Measurements from ENCODE around the gene HDGFL3.
"Not testable (repeated sequence)": the region's sequence is repeated elsewhere in the genome, so short reads cannot be mapped to it uniquely, and the experiment has no call there.

The HDGFL3 gene

DNA sequence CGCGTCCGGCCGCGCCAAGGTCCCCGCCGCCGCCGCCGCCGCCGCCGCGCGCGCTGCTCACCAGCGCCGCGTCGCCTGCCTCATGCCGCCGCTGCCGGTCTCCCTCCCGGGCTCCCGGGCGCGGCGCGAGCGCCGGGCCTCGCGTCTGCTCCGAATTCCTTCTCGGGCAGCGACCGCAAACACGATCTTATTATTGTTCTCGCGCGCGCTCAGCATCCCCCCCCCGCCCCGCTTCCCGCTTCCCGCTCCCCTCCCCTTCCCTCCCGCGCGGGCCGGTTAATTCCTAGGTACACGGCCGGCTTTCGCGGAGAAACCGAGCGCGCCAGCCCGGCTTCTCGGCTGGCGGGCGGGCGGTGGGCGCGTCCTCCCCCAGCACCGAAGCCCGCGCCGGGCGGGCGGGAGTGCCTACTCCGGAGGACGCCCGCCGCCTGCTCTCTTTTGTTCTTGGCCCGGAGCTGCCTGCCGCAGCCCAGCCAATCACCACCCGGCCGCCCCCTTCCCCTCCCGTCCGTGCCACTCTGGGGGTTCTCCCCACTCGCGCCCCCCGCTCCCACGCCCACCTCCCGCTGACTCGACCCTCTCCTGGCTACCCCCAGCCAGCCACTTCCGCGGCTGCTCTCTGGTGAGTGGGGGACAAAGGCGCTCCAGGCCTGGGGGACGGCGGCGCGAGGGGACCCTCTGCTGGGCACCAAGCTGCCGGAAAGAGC lies at the start of gene HDGFL3:
HDGFL3 (minus strand) TSS at position 164 of the 707 bp plus-strand sequence. CDS start 409 bp downstream, outside the sequence.
- DNase-seq: no peak

DNA sequence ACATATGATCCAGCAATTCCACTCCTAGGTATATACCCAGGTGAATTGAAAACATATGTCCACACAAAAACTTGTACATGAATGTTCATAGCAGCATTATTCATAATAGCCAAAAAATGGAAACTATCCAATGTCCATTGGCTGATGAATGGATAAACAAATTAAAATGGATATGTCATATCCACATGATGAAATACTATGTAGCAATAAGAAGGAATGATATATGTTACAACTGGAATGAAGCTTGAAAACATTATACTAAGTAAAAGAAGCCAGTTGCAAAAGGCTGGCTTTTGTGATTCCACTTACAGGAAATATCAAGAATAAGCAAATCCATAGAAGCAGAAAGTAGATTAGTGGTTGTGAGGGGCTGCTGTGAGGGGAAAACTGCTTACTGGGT lies 43.2 kb upstream of the HDGFL3 start:
- no peak for DNase-seq

DNA sequence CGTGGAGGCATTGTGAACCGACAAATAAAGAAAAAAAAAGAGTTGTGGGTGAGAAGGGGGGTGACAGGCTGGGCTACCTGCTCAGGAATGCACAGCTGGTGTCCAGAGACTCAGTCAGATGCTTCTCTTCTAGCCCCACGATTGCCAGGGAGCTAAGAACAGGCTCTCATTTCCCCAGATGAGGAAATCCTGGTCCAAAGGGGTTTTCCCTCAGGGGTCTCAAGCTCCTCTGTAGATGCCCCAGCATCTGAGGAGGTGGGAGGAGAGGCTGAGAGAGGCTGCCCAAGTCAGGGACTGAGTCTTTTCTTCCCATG lies 41.4 kb upstream of the HDGFL3 start:
- no peak for DNase-seq

DNA sequence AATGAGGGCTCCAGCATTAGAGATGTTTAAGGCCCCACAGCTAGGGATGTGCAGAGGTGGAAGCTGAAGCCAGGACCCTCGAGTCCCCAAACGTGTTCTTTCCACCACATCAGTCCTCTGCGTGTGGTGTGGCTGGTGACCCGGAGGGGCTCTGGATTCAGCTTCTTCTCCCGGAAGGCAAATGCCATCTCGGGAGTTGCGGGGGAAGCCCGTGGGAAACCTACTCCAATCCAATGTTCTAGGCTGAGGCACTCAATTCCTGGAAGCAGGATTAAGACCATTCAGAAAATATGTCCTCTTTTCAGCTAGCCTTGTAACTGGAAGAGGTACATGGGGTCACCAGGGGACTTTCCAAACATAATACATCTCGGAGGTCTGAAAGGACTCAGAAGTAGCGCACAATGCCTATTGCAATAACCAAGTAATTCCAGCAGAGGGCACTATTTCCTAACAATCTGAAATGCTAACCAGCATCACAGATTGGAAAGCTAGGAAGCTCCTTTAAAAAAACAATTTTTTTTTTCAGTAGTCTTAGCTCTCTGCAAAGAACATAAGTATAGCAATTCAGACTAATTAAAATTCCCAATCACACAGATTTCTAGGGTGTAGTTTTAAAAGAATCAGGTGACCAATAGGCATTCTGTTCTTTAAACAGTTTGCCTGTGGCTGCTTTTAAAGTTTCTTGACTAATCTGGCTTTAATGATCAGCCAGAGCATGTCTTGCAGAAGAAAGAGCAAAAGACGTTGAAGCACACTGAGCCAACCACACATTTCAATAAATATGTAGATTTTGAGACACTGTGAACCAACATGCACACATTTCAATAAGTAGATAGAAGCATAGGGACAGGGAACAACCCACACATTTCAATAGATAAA lies 40.8 kb upstream of the HDGFL3 start:
- peak; percentile 77 for DNase-seq

DNA sequence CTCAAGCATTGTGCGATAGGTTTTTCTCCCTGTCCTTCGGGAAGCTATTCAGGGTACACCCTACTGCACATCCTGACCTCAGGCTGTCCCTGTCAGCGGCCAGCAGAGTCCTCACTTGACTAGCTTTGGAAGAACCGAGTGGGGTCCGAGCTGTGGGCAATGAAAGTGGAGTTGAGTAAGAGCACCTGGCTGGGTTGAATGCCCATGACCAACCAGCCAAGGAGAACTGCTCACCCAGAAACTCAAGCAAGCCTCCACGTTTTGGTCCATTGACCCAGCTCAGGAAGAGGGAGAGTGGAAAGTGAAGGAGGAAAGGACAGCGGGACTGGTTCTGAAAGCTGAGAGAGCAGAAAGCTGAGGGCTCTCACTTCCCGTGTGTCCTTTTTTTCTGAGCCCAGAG lies 36.0 kb upstream of the HDGFL3 start:
- DNase-seq: no peak

DNA sequence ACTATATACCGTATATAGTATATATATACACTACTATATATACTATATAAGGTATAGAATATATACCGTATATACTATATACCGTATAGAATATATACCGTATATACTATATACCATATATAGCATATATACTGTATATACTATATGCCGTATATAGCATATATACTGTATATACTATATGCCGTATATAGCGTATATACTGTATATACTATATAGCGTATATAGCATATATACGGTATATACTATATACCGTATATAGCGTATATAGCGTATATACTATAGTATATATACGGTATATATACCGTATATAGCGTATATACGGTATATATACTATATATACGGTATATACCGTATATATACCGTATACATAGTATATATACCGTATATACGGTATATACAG lies 22.6 kb upstream of the HDGFL3 start:
- no peak for DNase-seq

DNA sequence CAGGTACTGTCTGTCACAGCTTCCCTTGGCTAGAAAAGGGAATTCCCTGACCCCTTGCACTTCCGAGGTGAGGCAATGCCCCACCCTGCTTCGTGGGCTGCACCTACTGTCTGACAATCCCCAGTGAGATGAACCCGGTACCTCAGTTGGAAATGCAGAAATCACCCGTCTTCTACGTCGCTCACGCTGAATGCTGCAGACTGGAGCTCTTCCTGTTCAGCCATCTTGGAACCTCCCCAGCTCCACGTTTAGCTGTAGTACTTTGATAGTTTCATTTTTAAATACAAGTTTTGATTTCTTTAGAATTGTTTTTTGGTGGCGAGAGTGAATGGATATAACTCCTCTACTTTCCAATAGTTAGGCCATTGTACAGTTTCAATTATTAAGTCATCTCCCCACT lies 17.8 kb upstream of the HDGFL3 start:
- DNase-seq: no peak

DNA sequence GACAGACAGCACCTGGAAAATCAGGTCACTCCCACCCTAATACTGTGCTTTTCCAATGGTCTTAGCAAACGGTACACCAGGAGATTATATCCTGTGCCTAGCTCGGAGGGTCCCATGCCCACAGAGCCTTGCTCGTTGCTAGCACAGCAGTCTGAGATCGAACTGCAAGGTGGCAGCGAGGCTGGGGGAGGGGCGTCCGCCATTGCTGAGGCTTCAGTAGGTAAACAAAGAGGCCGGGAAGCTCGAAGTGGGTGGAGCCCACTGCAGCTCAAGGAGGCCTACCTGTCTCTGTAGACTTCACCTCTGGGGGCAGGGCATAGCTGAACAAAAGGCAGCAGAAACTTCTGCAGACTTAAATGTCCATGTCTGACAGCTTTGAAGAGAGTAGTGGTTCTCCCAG lies 14.2 kb upstream of the HDGFL3 start:
- not testable (repeated sequence) for DNase-seq

DNA sequence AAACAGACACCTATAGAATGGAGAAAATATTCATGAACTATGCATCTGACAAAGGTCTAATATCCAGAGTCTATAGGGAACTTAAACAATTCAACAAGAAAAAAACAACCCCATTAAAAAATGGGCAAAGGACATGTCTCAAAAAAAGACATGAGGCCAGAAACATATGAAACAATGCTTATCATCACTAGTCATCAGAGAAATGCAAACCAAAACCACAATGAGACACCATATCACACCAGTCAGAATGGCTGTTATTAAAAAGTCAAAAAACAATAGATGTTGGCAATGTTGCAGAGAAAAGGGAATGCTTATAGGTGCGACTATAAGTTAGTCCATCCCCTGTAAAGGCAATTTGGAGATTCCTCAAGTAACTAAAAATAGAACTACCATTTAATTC lies 11.4 kb upstream of the HDGFL3 start:
- DNase-seq: no peak

DNA sequence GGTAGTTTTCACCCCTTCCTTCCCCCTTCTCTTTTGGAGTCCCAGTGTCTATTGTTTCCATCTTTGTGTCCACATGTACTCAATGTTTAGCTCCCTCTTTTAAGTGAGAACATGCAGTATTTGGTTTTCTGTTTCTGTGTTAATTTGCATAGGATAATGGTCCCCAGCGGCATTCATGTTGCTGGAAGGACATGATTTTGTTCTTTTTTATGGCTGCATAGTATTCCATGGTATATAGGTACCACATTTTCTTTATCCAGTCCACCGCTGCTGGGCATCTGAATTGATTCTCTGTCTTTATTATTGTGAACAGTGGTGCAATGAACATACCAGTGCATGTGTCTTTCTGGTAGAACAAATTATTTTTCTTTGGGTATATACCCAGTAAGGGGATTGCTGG lies 7.7 kb upstream of the HDGFL3 start:
- no peak for DNase-seq

DNA sequence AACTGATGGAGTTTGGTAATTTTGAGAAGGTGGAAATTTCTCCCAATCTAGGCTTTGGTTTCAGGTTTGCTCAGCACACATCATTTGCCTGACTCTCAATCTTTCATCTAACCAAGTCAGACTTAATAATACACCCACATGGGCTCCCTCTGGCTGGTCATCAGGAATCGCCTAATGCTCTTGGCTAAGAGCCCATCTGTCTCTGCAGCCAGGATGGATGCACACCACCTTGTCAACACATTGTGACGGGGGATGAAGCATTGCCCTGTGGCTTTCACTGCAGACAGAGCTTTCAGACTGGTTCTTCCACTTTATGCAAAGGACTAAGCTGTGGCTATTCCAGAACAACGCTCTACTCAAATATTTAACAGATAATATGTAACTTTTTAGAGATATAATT lies 3.0 kb upstream of the HDGFL3 start:
- no peak for DNase-seq

DNA sequence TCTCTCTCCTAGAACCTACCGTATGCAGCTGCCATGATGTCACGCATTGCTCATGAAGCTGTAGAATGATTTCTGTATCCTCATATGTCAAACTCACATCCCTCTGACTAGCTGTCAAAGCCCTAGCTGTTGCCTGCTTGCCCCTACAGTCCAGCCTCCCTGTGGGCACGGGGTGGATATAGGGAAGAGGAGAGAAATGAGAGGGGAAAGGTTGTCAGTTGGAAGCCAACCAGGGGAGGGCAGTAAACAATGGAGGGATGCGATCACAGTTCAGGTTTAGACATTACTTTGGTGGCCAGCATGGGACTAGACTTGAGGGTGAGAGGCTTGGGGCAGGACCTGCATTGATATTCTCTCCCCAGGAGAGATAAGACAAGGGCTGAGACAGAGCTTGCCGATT lies 1.7 kb upstream of the HDGFL3 start:
- no peak for DNase-seq

DNA sequence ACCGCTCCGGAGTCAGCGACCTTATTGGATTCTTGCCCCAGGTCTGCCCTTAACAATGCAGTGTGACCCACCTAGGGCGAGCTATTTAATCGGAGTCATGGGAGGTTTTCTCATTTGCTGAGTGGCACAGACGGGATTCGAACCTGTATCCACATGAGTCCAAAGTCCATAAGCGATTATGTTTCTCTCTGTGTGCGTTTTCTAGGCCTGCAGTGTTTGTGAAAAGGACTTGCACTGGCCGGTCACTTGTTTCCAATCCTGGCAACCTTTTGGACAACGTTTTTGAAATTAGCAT lies 691 bp upstream of the HDGFL3 start:
- DNase-seq: peak; percentile 9

DNA sequence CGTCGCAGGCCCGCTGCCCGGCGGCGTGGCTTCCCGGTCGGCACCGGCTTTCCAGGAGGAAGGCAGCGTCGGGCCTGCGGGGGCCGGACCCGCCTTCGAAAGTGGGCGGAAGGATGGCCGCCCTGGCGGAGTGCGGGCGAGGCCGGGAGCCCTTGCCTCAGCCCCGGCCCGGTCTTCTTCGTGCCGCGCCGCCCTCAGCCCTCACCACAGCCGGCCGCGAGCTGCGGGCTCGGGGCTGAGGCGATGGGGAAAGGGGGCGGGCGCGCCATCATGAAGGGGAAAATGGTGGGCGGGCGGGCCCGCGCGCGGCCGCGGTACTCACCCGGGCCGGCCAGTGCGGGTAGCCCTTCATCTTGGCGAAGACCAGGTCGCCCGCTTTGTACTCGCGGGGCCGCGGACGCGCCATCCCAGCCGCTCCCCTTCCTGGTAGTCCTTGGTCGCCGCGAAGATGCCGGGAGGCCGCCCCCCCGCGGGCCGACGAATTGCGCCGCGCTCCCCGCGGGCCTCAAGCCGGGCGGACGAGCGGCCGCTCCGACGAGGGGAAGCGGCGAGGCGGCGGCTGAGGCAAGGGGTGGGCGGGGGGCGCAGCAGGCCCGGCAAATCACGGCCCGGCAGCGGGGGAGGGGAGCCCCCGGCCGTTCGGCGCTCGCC lies 489 bp downstream of the HDGFL3 start:
- DNase-seq: peak; percentile 30

DNA sequence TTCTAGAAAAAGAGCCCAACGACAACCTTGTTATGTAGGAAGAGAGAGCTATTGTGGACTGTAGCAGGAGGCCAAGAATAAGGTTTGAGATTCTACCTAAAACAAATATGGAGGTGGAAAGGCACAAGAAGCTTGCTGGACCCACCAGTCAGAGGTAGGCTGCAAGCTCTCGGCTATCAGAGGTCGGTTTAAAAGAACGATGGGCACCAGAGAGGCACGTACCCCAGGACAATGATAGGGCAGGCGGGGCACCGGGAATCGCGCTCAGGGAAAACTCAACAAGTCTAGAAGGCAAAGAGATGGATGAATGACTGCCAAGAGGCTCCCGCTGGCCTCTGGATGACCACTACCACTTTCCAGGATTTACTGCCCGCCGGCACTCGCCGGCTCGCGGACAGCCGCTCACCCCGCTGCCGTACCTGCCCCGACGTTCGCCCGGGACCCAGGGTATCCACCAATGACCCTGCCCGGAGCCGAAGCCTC lies 1.1 kb downstream of the HDGFL3 start:
- DNase-seq: no peak

DNA sequence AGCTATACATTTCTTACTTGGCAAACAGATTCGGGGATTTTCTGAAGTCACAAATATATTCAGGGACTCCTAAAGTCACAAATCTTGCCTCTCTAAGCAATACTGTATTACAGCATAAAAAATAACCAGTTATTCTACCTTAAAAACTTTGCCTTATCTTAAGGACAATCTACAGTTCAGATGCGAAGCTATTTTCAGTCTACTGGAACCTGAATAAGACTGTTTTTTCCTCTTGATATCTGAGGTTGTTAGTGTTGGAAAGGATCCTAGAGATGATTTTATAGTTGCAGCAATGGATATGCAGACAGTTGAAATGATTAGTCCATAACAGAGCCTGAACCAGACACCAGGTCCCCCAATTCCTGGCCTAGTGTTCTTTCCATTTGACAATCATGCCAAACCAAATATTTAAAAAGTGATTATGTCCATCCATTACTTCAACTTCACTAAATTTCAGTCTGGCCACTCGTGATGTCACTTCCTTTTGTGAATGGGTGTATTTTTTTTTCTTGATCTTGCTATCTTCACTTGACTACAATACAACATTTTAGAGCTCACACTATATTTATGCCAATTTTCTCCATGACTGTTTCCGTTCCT lies 1.8 kb downstream of the HDGFL3 start:
- peak; percentile 9 for DNase-seq

DNA sequence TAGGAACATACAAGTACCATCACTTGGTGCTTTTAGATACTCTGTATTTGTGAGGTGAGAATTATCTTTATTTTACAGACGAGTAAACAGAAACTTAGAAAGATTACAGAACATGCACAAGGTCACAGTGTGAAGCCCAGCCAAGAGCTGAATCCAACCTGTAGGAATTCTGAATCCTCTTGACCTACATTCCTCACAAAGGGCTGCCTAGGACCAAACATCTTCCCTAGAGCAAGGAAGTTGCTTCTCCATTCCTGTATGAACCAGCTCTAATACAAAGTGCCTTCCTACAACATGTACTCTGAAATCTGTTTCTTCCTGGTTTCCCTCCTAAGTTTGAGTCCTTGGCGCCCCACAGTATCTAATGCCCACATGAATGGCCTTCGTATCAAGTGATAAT lies 2.9 kb downstream of the HDGFL3 start:
- no peak for DNase-seq

DNA sequence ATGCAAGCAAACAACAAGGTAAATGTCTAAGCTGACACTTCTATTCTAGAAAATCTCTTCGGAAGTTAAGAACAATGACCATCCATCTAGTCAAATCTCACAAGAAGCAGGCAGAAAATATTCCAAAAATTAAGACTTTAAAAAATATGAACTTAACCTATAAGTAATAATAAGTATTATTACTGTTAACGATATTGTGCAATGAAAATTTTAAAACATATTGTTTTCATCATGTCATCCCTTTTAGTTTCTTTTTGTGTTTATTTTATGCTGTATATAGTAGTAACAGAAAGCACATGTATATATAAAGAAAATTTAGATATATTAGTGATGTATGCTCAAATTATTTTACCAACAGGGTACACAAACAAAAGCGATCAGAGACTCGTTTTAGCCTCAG lies 4.1 kb downstream of the HDGFL3 start:
- DNase-seq: no peak

DNA sequence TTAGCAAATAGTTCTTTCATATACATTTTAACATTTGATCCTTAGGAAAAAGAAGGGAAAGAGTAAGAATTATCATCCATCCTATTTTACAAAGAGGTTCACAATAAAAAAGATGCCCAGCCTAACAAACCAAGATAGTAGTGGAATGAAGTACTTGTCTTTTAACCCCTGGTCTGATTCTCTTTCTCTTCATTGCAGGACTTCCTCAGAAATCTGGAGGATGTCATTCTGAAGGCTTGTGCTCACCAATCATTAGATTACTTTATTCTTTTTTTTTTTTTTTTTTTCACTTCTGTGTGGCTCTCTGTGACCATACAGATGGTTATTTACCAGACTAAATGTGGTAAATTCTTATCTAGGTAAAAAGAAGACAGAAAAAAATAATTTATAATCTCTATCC lies 7.0 kb downstream of the HDGFL3 start:
- peak; percentile 5 for DNase-seq

DNA sequence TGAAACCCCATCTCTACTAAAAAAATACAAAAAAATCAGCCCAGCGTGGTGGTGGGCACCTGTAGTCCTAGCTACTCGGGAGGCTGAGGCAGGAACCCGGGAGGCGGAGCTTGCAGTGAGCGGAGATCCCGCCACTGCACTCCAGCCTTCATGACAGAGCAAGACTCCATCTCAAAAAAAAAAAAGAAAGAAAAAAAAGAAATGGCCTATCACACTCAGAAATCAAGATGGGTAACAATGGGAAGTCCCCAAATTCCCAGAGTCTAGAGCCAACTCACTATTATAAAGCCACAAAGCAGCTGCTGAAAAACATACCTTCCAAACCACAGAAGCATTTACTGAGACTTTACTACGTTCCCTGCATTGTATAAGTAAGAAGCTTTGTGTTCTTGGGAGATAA lies 7.5 kb downstream of the HDGFL3 start:
- peak; percentile 21 for DNase-seq

DNA sequence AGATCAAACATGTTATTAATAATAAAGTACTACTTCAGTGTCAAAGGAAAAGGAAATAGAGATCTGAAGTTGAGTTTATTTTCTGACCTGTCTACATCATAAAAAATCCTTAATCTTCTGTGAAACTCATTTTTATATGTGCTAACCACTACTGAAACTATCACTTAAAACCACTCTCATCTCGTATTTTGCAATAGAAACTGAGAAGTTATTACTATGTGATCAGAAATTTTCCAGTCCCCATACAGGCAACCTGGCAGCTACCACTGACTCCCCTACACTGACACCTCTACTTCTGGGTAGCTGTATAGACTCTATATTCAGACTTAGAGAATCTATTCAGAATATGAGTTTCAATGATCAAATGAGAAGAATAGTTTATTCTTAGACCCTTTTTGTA lies 8.3 kb downstream of the HDGFL3 start:
- no peak for DNase-seq

DNA sequence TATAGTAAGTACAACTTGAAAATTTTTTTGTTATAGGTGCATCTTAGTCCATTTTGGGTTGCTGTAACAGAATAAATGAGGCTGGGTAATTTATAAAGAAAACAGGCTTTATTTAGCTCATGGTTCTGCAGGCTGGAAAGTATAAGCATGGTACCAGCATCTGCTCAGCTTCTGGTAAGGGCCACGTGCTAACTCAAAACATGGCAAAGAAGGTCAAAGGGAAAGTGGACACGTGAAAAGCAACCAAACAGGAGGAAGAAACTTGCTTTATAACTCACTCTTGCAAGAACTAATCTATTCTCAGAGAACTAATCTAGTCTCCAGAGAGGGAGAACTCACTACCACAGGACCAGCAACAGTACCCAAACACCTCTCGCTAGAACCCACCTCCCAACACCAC lies 9.1 kb downstream of the HDGFL3 start:
- DNase-seq: no peak

DNA sequence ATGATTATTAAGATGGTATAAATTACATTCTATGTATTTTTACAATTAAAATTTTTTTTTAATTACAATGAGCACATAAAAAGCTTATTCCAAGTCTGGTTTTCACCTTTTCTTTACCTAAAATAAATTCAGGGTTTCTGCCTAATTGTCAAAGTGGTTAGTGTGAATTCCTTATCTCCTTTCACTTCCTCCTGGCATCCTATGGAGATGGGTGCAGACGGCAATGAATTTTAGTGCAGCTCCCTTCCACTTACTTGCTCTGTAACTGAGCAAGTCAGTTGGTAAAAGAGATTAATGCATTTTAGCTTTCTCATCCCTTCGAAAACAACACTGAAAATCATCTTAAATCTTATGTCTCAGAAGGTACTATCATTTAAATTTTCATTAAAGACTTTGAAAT lies 13.1 kb downstream of the HDGFL3 start:
- no peak for DNase-seq

DNA sequence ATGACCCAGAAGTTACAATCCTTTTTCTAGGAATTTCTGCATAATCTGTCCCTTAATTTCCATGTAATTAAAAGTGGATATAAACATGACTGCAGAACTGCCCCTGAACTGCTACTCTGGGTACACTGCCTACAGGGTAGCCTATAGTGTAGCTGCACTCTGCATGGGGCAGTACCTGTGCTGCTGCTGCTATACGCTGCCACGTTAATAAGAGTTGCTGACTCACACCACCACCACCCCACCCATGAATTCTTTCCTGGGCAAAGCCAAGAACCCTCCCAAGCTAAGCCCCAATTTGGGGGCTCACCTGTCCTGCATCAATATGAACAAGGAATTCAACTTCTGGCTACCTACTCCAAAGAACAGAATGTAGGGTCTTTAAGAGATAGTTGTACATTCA lies 13.9 kb downstream of the HDGFL3 start:
- no peak for DNase-seq

Measured in suppressor macrophage treated with lipopolysaccharide for 4 hours (primary cell).